Heart left ventricle (tissue), 16 donors: ENCODE measurements around the gene ARMC5. TPM values are rescaled to one million over a fixed set of nuclear protein-coding genes. Genes with fewer than 3 reads are reported as not detected.
A peak's percentile ranks its signal among the peaks of the same experiment; 100 is the strongest.

ENCODE experiments used
- ATAC-seq, 4 donors: fragments of 200-7000 bp; cut with Tn5 transposase; one replicate each; pipeline ENCODE4 v1.9.1; 2020 to 2022; ENCODE audit warnings: moderate library complexity in 4 of 4, mild to moderate bottlenecking in 3 of 4, moderate number of reproducible peaks in 1 of 4
- DNase-seq, 5 donors: peaks; one replicate each; pipeline ENCODE4 v3.0.0-alpha.2; 2020
- H3K27ac ChIP-seq, 12 donors: fragments of 200-600 bp; sonication (generic) in 4 of 12; one replicate each; pipeline versions ENCODE4 v1.5.0 to v1.8.0; 2016 to 2022; ENCODE audit warnings: mild to moderate bottlenecking in 2 of 12
- H3K27me3 ChIP-seq, 9 donors: fragments of 200-600 bp; sonication (generic) in 2 of 9; one replicate each; pipeline versions ENCODE4 v1.5.1 to v1.8.0; 2016 to 2022; ENCODE audit warnings: mild to moderate bottlenecking in 3 of 9
- H3K36me3 ChIP-seq, 9 donors: fragments of 200-600 bp; sonication (generic) in 2 of 9; one replicate each; pipeline versions ENCODE4 v1.5.0 to v1.8.0; 2018 to 2022; ENCODE audit warnings: mild to moderate bottlenecking in 2 of 9
- H3K4me1 ChIP-seq, 12 donors: fragments of 200-600 bp; sonication (generic) in 4 of 12; one replicate each; pipeline versions ENCODE4 v1.5.0 to v1.8.0; 2016 to 2022; ENCODE audit warnings: mild to moderate bottlenecking in 3 of 12
- H3K4me3 ChIP-seq, 12 donors: fragments of 200-600 bp; sonication (generic) in 4 of 12; one replicate each; pipeline versions ENCODE4 v1.5.0 to v1.8.0; 2017 to 2022; ENCODE audit warnings: mild to moderate bottlenecking in 9 of 12, moderate library complexity in 4 of 12
- H3K9me3 ChIP-seq, 12 donors: fragments of 200-600 bp; sonication (generic) in 4 of 12; one replicate each; pipeline versions ENCODE4 v1.5.0 to v1.8.0; 2016 to 2022; ENCODE audit warnings: mild to moderate bottlenecking in 1 of 12
- CTCF ChIP-seq, 12 donors: fragments of 200-600 bp; sonication (generic) in 4 of 12; IDR thresholded peaks; one replicate each; pipeline versions ENCODE4 v1.5.0 to v1.8.0; 2018 to 2022; ENCODE audit warnings: antibody characterized with exemption in 12 of 12, mild to moderate bottlenecking in 5 of 12
- POLR2A ChIP-seq, 2 donors: fragments of 450-650 bp; IDR thresholded peaks; one replicate each; pipeline ENCODE4 v1.6.1; 2017; ENCODE audit warnings: antibody characterized with exemption in 2 of 2, mild to moderate bottlenecking in 2 of 2, moderate library complexity in 2 of 2
- WGBS, 4 donors: extraction: QIAGEN DNeasy Blood & Tissue Kit in 2 of 4; methylation state at CpG; one replicate each; pipeline versions ENCODE4 v1.1.5 to v1.1.7; 2013 to 2018; 5-methylcytosine and 5-hydroxymethylcytosine counted together
- intact Hi-C, 10 donors: fragments of 100-400 bp; cut with DNase I; formaldehyde crosslinking; loops; one replicate each; pipeline versions ENCODE4 v1.11.1 to v1.14.2; 2022
- polyA plus RNA-seq, 2 donors: library from polyadenylated mRNA; stranded (reverse); fragments of 200-250 nt; gene quantifications; one replicate each; pipeline ENCODE4 v1.2.3, GENCODE V29; 2013
- total RNA-seq, 9 donors: library from RNA; depleted of rRNA in 2 of 9; stranded (reverse); fragments of >200 nt in 2 of 9; fragmentation: NEBNext Ultra II Directional in 3 of 9; extraction: Animal tissue kit (Norgen Biotek cat#: 25700) in 3 of 9; gene quantifications; one replicate each; pipeline versions ENCODE4 v1.1.0 to v1.2.4, GENCODE V29; 2016 to 2023
- donor health status: ischemic (EF 13 %, LVEDD 7.1; RV severe dilation, severe dysfunction).
- donor health status: healthy with polysubstance abuse.
- donor health status: DM: no; HTN: yes; CAD: no.
- donor health status: DM: no; HTN: no; CAD: no.
- donor health status: ischemic (EF 25% LVEDD 6.9; RV normal size, moderate dysfunction).
- donor health status: ischemic (EF 25% LVEDD 5.7; RV mildly dilated, moderate dysfunction).
- donor health status: healthy.
- donor health status: DM: yes; HTN: yes; CAD: no.
- donor health status: ischemic (EF 35%, LVEDD 5.7; RV mildly dilated, moderate dysfunction).
- donor health status: nonischemic (EF 11% LVEDD 7.7; RV severe dilation, severe dysfunction).
- donor health status: DM: yes; HTN: yes; CAD: no.
- donor health status: PGD.
- donor health status: ischemic (EF 29% LVEDD 5.4; RV normal size, mild dysfunction).
- donor health status: nonischemic (EF 23%, LVEDD 6.1; RV moderate dilation, normal function).

ARMC5 gene
- total and polyA plus RNA-seq, 11 donors, result 4.1 to 9.2 (median 6.6) TPM

DNA sequence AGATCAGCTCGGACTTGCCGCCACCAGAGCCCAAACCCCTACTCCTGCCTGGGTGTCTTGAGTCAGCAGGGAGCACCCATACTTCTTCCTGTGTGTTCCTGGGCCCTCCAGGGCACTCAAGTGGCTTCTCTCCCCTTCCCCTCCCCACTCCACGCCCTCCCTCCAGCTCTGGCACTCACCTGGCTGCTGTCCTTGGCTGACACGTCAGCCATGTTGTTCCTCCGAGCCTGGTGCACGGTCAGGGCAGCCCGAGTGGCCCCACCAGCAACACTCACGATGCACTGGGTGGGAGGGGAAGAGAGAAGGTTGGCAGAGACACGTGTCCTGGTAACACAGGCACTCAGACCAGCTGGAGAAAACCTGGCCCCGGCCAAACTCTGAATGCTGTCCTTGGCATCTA is 37.4 kb downstream of the ARMC5 start:
- no peak for DNase-seq
- TF ChIP-seq POLR2A (IDR thresholded peaks at IDR 0.05) (no peak), CTCF (IDR thresholded peaks at IDR 0.05) (no peak)
- Histone ChIP-seq H3K27ac (no peak overlapping the region), H3K9me3 (no peaks in the 10 kb centered on the region), H3K4me1 (peaks cover 0 to 10% (median 0%) of the 10 kb centered on the region in 12 donors), H3K27me3 (no peaks in the 10 kb centered on the region), H3K36me3 (peaks cover 2 to 91% (median 87%) of the 10 kb centered on the region in 9 donors), H3K4me3 (no peak overlapping the region)
- WGBS, 4 donors, result 72 to 82% (median 77%) methylated on average over 8 to 10 of the region's 10 CpGs
- intact Hi-C loops, result loop anchor here in 1 of 10 donors (1.0 kb wide), 1 partner anchor 11 kb away; no protein-coding TSS in a partner anchor
- peak in 1 of 4 donors; percentile 10 for ATAC-seq

- WGBS, 4 donors, result 92 to 97% (median 96%) methylated on average over 8 of the region's 8 CpGs
- no peak overlapping the region for H3K4me3 ChIP-seq
- H3K4me1 ChIP-seq, result peaks cover 0 to 19% (median under 1%) of the 10 kb centered on the region in 12 donors
- TF ChIP-seq POLR2A (IDR thresholded peaks at IDR 0.05) (no peak), CTCF (IDR thresholded peaks at IDR 0.05) (no peak)
- peaks cover 2 to 72% (median 68%) of the 10 kb centered on the region in 9 donors for H3K36me3 ChIP-seq
- H3K9me3 ChIP-seq, result no peaks in the 10 kb centered on the region
- intact Hi-C loops, result no loop called here
- no peaks in the 10 kb centered on the region for H3K27me3 ChIP-seq
- H3K27ac ChIP-seq, result no peak overlapping the region
- no peak for DNase-seq
- no peak for ATAC-seq
These were observed 39.2 kb downstream of the ARMC5 start for GRCh38 chr16:31498493-31498892.

DNA sequence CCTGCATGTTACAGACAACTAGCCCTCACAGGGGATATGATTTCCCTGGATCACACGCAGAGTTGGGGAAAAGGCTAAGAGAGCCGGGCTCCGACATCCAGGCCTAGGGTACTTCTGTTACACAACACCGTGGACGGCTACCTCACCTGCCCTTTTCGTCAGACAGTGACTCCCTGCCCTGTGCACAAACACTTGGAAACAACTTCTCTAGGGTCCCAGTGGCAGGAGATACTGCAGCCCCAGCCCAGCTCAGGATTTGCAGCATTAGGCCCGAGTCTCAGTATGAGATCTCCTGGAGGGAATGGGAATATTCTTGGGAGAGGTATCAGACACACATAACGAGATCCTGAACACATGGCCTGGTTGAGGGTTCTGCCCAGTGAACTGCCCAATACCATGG is 40.6 kb downstream of the ARMC5 start:
- Histone ChIP-seq H3K4me1 (peaks cover 0 to 31% (median 12%) of the 10 kb centered on the region in 12 donors), H3K9me3 (no peaks in the 10 kb centered on the region), H3K4me3 (no peak overlapping the region), H3K36me3 (peaks cover 2 to 60% (median 54%) of the 10 kb centered on the region in 9 donors), H3K27ac (no peak overlapping the region), H3K27me3 (no peaks in the 10 kb centered on the region)
- ATAC-seq (no peak), DNase-seq (no peak)
- intact Hi-C loops, result loop anchor here in 4 of 10 donors (5.0 to 10.0 kb wide), 5 partner anchors 38 to 375 kb away; partner anchors contain the start of genes ZNF267 (in 2 of the 4) and ARMC5 (in 1 of the 4)
- WGBS, 4 donors, result 92 to 97% (median 95%) methylated on average over 8 of the region's 8 CpGs
- TF ChIP-seq CTCF (IDR thresholded peaks at IDR 0.05) (no peak), POLR2A (IDR thresholded peaks at IDR 0.05) (no peak)

DNA sequence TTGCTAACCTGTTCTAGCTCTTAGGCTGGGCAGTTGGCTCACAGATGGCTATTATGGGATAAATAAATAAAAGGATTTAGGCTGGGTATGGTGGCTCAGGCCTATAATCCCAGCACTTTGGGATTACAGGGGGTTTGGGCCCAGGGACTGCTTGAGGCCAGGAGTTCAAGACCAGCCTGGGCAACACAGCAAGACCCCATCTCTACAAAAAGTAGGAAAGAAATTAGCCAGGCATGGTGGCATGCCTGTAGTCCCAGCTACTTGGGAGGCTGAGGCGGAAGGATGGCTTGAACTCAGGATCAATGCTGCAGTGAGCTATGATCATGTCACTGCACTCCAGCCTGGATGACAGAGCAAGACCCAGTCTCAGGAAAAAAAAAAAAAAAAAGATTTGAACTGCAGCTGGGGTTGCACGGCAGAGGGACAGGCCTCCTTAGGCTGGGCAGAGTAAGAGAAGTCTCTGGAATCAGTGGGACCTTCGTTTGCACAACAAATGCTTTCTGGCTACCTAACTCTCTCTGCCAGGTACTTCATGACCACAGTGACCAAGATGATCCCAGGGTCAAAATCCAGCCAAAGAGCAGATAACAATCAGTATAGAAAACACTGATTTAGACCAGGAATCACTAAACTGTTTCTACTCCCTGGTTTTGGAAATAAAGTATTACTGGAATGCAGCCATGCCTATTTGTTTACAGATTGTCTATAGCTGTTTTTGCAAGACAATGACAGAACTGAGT is 42.1 kb downstream of the ARMC5 start:
- 69 to 87% (median 76%) methylated on average over 3 of the region's 3 CpGs for WGBS, 4 donors
- H3K27me3 ChIP-seq, result no peaks in the 10 kb centered on the region
- H3K4me3 ChIP-seq, result no peak overlapping the region
- no peak for TF ChIP-seq POLR2A (IDR thresholded peaks at IDR 0.05)
- no peak for TF ChIP-seq CTCF (IDR thresholded peaks at IDR 0.05)
- intact Hi-C loops, result loop anchor here in 4 of 10 donors (5.0 to 10.0 kb wide), 5 partner anchors 39 to 373 kb away; partner anchors contain the start of genes ZNF267 (in 2 of the 4) and ARMC5 (in 1 of the 4)
- DNase-seq (no peak), ATAC-seq (no peak)
- H3K9me3 ChIP-seq, result no peaks in the 10 kb centered on the region
- peaks cover 0 to 60% (median 49%) of the 10 kb centered on the region in 9 donors for H3K36me3 ChIP-seq
- no peak overlapping the region for H3K27ac ChIP-seq
- H3K4me1 ChIP-seq, result peaks cover 0 to 44% (median 26%) of the 10 kb centered on the region in 12 donors
